Body of pancreas (tissue), 4 donors: ENCODE results near the gene TSPOAP1.

Experiments used
- POLR2A ChIP-seq, 3 donors: fragments of 450-650 bp; IDR thresholded peaks; one replicate each; pipeline ENCODE4 v1.6.1; 2016; ENCODE audit warnings: antibody characterized with exemption in 3 of 3, mild to moderate bottlenecking in 2 of 3
- TF ChIP-seq, protein P1 (sequence below), 7 experiments: fragments of 450-650 bp in 4 of 7; fragments of 200-600 bp in 3 of 7; sonication (generic) in 3 of 7; IDR thresholded peaks; one replicate each; pipeline ENCODE4 v1.5.1; 2016 to 2019; ENCODE audit warnings: antibody characterized with exemption in 7 of 7

- TF ChIP-seq, protein P1, sequence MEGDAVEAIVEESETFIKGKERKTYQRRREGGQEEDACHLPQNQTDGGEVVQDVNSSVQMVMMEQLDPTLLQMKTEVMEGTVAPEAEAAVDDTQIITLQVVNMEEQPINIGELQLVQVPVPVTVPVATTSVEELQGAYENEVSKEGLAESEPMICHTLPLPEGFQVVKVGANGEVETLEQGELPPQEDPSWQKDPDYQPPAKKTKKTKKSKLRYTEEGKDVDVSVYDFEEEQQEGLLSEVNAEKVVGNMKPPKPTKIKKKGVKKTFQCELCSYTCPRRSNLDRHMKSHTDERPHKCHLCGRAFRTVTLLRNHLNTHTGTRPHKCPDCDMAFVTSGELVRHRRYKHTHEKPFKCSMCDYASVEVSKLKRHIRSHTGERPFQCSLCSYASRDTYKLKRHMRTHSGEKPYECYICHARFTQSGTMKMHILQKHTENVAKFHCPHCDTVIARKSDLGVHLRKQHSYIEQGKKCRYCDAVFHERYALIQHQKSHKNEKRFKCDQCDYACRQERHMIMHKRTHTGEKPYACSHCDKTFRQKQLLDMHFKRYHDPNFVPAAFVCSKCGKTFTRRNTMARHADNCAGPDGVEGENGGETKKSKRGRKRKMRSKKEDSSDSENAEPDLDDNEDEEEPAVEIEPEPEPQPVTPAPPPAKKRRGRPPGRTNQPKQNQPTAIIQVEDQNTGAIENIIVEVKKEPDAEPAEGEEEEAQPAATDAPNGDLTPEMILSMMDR (IDR thresholded peaks at IDR 0.05): no peak
- TF ChIP-seq POLR2A (IDR thresholded peaks at IDR 0.05): no peak
Observed at GRCh38 chr17:58312021-58312630, 16.5 kb downstream of the TSPOAP1 start.
